Measurements from ENCODE around the gene FOXP1.

FOXP1 gene

GRCh38 chr3:71503525-71504249 lies 79.8 kb downstream of the FOXP1 start:
- no peak for DNase-seq

DNA sequence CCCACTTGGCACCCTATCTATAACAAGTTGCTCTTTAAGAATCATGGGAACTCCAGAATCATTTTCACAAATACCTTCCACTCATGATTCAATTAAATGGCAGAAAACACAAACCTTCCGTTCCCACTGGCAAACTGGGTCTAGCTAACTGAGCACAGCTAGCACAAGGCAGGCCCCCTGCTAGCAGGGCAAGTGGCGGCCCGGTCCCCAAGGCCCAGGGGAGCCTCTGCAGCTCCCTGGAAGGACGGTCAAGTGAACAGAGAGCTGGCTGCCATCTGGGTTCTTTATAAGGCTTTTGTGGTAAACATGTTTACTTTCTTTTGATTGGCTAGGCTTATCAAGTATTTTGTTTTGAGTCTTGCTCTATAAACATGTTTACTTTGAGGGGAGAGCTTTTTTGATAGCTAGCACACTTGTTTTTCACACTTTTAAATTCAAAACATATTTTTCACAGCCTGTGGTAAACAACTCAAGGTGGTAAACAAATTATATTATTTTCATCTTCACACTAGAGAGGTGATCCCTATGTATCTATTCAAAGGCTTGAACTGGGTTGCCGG lies 81.4 kb downstream of the FOXP1 start:
- no peak for DNase-seq

DNA sequence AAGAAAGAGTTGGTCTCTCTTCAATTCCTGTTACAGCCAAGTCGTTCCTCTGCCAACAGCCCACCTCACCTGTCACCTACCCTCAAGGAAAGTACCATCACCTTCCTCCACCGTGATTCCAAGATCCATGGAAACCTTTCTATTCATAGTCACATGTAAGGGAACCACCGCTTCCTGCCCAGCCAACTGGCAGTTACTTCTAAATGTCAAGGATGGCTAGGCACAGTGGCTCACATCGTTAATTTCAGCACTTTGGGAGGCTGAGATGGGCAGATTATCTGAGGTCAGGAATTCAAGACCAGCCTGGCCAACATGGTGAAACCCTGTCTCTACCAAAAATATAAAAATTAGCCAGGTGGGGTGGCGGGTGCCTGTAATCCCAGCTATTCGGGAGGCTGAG lies 82.8 kb downstream of the FOXP1 start:
- no peak for DNase-seq

- no peak for DNase-seq
Measured at GRCh38 chr3:71499227-71499876, 84.2 kb downstream of the FOXP1 start.

DNA sequence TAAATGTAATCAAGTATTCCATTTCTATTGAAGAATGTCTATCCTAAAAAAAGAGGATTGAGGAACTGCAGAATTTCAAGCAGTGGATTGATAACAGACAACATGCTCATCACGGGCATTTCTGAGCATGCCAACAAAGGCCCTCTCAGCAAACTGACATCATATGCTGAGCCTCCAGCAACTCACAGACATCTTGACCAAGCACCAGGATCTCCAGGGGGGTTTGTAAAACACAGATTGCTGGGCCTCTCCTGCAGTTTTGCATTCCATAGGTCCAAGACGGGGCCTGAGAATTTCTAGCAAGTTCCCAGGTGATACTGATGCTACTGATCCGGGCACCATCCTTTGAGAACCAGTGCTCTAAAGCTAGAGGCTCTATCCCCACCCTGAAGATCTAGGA lies 85.0 kb downstream of the FOXP1 start:
- no peak for DNase-seq

DNA sequence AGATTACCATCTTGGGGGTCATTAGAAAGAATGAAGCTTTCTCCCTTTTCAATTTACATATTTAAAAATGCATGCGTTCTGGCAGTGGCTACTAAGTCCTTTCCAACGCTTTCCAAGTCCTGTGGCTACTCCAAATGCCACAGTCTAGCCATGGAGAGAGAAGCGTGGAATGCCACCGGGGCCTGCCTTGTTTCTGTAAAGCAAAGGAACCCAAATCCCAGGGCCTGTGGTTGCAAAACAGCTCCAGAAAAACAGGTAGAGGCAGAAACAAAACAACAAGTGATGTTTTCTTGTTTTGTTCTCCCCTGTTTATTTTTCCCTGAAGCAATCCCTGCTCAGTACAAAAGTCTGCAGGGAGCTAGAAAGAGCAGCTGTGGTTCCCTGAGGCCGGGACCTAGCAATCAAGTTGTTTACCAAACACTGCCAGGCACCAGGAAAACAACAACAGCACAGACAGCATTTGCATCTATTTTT lies 85.5 kb downstream of the FOXP1 start:
- no peak for DNase-seq

GRCh38 chr3:71497367-71497897 lies 86.1 kb downstream of the FOXP1 start:
- no peak for DNase-seq

DNA sequence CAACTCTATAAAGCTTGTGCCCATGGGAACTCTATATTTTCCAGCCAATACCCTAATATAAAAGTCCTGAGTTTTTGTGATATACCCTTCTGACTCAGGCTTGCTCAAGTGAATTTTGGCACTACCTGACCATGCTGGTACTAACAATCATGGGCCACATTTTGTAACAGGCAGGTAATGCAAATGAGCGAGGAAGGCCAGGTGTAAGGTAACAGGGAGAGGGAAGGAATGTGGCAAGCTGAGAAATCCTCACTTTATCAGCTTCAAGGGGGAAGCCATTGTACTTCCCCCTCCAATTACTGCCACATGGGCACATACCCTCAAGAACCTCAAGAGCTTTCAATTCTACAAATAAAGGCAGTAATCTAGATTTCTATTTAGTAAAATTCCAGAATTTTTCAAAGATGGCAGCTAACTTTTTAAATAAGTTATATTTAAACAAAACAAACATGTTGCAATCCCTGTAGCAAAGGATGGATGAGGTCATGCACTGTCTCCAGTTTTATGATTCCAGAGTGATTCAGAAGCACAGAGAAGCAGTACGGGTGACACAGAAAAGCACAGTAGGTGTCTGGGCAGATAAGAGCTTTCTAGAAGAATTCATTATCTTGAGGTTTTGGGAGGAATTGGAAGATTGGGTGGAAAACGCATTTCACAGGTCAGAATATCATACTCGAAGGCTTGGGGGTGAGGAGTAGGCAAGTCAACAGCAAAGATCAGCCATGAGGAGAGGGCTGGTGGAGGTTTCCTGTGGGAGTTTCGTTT lies 87.6 kb downstream of the FOXP1 start:
- DNase-seq = peak; percentile 17

DNA sequence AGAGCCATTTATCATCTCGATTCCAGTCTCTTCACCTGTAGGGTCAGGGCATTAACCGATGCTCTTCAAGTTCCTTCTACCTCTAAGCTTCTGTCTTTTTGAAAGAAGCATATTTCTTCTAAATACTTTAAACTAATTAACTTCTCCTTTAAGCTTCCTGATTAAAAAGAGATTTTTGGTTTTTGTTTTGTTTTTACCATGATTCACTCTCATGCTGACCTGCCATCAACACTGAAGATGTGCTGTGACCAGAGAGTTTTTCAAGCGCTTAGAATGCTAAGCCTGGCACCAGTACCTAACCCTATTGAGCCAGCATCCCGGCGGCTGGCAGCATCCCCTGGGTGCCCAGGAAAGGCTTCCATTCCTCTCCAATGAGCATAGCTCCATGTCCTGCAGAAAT lies 89.3 kb downstream of the FOXP1 start:
- DNase-seq = no peak

DNA sequence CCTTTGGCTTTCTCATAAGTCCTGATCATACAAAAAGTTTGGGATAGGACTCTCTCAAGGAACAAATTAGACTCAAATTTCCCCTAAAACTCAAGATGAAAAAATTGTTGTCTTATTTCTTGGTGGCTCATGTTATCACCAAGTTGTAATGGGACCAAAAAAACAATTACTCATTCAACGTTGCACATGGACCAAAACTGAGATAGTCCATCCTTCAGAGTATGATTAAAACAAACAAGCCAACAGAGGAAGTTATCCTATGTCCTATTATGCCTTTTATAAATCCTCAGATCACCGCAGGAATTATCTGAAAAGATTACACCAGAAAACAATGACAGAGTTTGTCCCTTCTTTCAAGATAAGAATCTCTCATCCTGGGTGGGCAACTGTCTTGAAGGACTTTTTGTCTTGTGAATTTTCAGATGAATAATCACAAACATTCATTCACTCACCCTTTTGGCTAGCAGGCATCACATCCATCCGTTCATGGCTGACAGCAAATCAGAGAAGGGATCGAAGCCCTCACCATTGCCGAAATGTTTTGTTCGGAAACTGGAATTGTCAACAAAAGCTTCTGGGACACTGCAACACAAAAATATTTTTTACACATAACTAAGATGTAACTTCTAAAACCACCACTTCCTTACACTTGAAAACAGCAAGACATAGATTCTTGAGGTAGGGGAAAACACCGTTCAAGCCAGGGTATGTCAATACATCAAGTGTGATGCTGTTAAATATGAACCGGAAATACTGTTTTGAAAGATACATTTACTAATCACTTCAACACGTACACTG lies 90.4 kb downstream of the FOXP1 start:
- no peak for DNase-seq

DNA sequence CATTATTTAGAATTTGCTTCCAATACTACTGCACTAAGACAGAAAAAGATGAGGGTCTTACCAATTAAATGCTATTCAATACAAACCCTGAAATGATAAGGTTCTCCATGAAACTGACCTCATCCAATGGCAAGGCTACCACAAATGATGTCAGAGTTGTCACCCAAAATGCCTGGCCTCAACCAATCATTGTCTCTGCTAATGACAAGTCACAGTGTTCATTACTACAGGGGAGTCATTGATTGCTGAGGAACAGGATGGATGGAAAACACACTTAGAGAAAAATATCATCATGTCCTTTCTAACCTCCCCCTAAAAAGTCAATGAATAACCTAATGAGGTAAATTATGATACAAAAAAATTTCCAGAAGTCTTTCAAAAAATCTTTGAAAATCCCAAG lies 91.0 kb downstream of the FOXP1 start:
- no peak for DNase-seq

DNA sequence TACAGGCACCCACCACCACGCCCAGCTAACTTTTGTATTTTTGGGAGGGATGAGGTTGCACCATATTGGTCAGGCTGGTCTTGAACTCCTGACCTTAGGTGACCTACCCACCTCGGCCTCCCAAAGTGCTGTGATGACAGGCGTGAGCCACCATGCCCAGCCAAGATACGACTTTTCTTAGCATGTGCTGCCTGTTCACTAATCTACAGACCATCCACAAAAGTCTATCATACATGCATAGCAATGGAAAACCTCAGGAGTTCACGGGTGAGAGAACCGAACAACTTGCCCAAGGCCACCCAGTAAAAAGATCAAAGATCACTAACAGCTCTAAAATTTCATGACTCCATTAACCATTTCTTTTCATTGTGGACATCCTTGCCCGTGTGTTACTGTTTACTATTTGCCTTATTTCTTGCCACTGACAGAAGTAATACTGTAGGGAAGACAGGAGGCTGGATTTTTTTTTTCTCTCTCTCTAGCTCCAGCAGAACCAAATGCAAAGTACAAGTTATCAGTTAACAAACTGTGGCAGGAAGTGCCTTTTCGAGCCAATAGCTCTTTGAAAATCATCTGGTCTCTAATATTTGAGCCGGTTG lies 92.3 kb downstream of the FOXP1 start:
- no peak for DNase-seq

DNA sequence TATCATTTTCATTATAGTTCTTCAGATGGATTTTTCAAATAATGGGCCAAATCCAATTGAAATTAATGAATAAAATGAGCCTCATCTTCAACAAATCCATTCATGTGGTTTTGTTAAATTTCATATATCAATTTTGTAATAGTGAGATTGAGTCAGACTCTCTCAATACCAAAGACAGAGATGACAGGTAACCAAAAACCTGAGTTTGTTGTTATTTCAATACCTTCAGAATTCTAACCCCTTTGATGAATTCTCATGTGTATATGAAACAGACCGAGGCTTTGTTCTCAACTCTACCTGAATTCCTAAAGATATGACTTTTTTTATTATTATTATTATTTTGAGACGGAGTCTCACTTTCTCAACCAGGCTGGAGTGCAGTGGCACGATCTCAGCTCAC lies 92.8 kb downstream of the FOXP1 start:
- no peak for DNase-seq

GRCh38 chr3:71489315-71489761 lies 94.2 kb downstream of the FOXP1 start:
- no peak for DNase-seq

- DNase-seq = no peak
Measured at GRCh38 chr3:71488882-71489281, 94.6 kb downstream of the FOXP1 start.

- DNase-seq = no peak
Measured at GRCh38 chr3:71488391-71488809, 95.1 kb downstream of the FOXP1 start.

DNA sequence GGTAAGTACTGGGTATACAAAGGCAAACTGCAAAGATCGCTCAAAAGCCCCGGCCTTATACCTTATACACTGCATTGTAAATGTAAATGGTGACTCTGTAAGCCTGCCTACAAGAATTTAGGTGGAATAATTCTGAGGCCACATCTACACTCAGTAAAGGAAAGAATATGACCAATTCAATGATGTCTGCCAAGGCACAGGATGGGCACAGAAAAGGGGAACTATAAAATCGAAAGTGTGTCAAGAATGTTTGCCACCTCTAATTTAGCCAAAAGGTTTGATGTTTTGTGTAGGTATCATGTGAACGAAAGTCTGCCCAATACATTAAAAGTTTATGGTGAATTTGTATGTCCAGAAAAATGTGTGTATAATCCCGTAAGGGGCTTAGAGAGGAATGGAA lies 96.1 kb downstream of the FOXP1 start:
- DNase-seq = no peak

DNA sequence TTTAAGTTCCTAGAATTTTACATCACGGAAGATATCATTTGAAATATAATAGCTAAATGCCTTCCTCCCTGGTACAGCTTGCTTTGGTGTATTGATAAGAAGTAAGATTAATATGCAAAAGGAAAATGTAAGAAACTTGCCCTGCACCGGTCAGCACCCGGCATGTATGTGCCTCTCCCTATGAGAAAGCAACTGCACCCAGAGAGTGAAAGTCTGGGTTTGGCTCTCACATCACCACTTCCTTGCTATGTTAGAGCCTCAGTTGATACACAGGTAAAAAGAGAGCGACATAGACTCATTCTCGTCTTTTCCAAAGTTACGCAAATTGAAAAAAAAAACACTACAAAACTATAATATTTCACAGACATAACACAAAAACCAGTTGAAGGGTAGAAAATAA lies 96.7 kb downstream of the FOXP1 start:
- DNase-seq = no peak

GRCh38 chr3:71485896-71486295 lies 97.6 kb downstream of the FOXP1 start:
- no peak for DNase-seq

- DNase-seq = no peak
Measured at GRCh38 chr3:71484452-71484851, 99.1 kb downstream of the FOXP1 start.

- no peak for DNase-seq
Measured at GRCh38 chr3:71484047-71484446, 99.5 kb downstream of the FOXP1 start.

DNA sequence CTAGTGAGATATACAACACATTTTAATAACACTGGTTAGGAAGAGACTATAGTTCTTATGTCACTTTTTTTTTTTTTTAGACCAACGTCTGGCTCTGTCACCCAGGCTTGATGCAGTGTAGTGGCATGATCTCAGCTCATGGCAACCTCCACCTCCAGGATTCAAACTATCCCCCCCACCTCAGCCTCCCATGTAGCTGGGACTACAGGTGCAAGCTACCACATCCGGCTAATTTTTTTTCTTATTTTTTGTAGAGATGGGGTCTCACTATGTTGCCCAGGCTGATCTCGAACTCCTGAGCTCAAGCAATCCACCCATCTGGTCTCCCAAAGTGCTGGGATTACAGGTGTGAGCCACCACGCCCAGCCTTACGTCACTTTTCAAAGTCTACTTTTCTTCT lies 100.8 kb downstream of the FOXP1 start:
- DNase-seq = no peak
